Forelimb muscle (tissue), 1 donor: Measurements from ENCODE around the gene PNPLA3. TPM values are rescaled to one million over a fixed set of nuclear protein-coding genes. Genes with fewer than 3 reads are reported as not detected.

Experiments
- DNase-seq: peaks from one replicate; pipeline ENCODE4 v3.0.0-alpha.2; 2013; ENCODE audit warnings: low read depth
- polyA plus RNA-seq: library from polyadenylated mRNA; unstranded; fragments of 120-200 nt; gene quantifications from one replicate; pipeline ENCODE4 v1.2.1, GENCODE V29; 2013; ENCODE audit not compliant: insufficient read length

The PNPLA3 gene
- polyA plus RNA-seq, 1 donor, result 0.43 TPM

GRCh38 chr22:43956805-43957463 lies 33.3 kb downstream of the PNPLA3 start:
- DNase-seq, result no peak

- no peak for DNase-seq
Measured at GRCh38 chr22:43957871-43958270, 34.3 kb downstream of the PNPLA3 start.

GRCh38 chr22:43964314-43964857 lies 40.8 kb downstream of the PNPLA3 start:
- DNase-seq, result no peak

GRCh38 chr22:43967069-43967468 lies 43.5 kb downstream of the PNPLA3 start:
- DNase-seq, result no peak

- DNase-seq, result no peak
Measured at GRCh38 chr22:43968614-43969013, 45.0 kb downstream of the PNPLA3 start.

GRCh38 chr22:43969021-43969878 lies 45.6 kb downstream of the PNPLA3 start:
- no peak for DNase-seq

- no peak for DNase-seq
Measured at GRCh38 chr22:43969989-43970755, 46.6 kb downstream of the PNPLA3 start.

- no peak for DNase-seq
Measured at GRCh38 chr22:43971112-43971511, 47.5 kb downstream of the PNPLA3 start.

- DNase-seq, result no peak
Measured at GRCh38 chr22:43972931-43973462, 49.4 kb downstream of the PNPLA3 start.

GRCh38 chr22:43974028-43974545 lies 50.5 kb downstream of the PNPLA3 start:
- DNase-seq, result no peak

- DNase-seq, result no peak
Measured at GRCh38 chr22:43975041-43975440, 51.4 kb downstream of the PNPLA3 start.

GRCh38 chr22:43976861-43977795 lies 53.5 kb downstream of the PNPLA3 start:
- no peak for DNase-seq

GRCh38 chr22:43978558-43978957 lies 55.0 kb downstream of the PNPLA3 start:
- DNase-seq, result no peak

- no peak for DNase-seq
Measured at GRCh38 chr22:43980579-43980978, 57.0 kb downstream of the PNPLA3 start.

- DNase-seq, result no peak
Measured at GRCh38 chr22:43980996-43981395, 57.4 kb downstream of the PNPLA3 start.

- no peak for DNase-seq
Measured at GRCh38 chr22:43983808-43984207, 60.2 kb downstream of the PNPLA3 start.

- DNase-seq, result no peak
Measured at GRCh38 chr22:43985532-43985931, 61.9 kb downstream of the PNPLA3 start.

GRCh38 chr22:43988116-43988820 lies 64.7 kb downstream of the PNPLA3 start:
- DNase-seq, result no peak

- no peak for DNase-seq
Measured at GRCh38 chr22:43988960-43989359, 65.4 kb downstream of the PNPLA3 start.

GRCh38 chr22:43990044-43990443 lies 66.4 kb downstream of the PNPLA3 start:
- no peak for DNase-seq
